Measurements from ENCODE around the gene ANKRD29. TPM values are rescaled to one million over a fixed set of nuclear protein-coding genes. Genes with fewer than 3 reads are reported as not detected.

ANKRD29 gene
- polyA plus RNA-seq (2013, experiment 1 of 2), result 1.3 TPM
- 1.5 TPM for polyA plus RNA-seq (2013, experiment 2 of 2)

- H2BK120ac ChIP-seq (ENCODE audit: low read depth, low read length), result no peak within 1 kb of the TSS
- H3K23ac ChIP-seq (ENCODE audit: low read length), result peak within 1 kb of the TSS; percentile 81
- peak within 1 kb of the TSS; percentile 2 for H3K4me3 ChIP-seq (ENCODE audit: low read length)
- H2BK5ac ChIP-seq (ENCODE audit: low read length), result no peak within 1 kb of the TSS
- peak within 1 kb of the TSS; percentile 63 for H3K9ac ChIP-seq (ENCODE audit: low read length)
- H3K56ac ChIP-seq (ENCODE audit: low read length), result peak within 1 kb of the TSS; percentile 78
- peak; percentile 43 for DNase-seq
- no peak within 1 kb of the TSS for H3K4ac ChIP-seq (ENCODE audit: low read depth, low read length)
- H3K79me2 ChIP-seq (ENCODE audit: control insufficient read depth, insufficient read depth, low read length), result no peaks in the 10 kb centered on the region
- no peak within 1 kb of the TSS for H4K8ac ChIP-seq (ENCODE audit: low read depth, low read length)
- H3K4me2 ChIP-seq (ENCODE audit: low read length), result peak within 1 kb of the TSS; percentile 51
- H3K36me3 ChIP-seq (ENCODE audit: control insufficient read depth, insufficient read depth, low read length), result no peaks in the 10 kb centered on the region
- peaks cover 6% of the 10 kb centered on the region for H3K27me3 ChIP-seq (ENCODE audit: insufficient read depth, low read length, poor library complexity)
- no peak within 1 kb of the TSS for H3K27ac ChIP-seq (ENCODE audit: low read depth, low read length)
- H3K18ac ChIP-seq (ENCODE audit: low read length), result no peak within 1 kb of the TSS
- H4K5ac ChIP-seq (ENCODE audit: low read length), result no peak within 1 kb of the TSS
- H3K79me1 ChIP-seq (ENCODE audit: low read length), result no peaks in the 10 kb centered on the region
- H2BK15ac ChIP-seq (replicated peaks; ENCODE audit: low read depth), result no peak within 1 kb of the TSS
- no peaks in the 10 kb centered on the region for H3K4me1 ChIP-seq (ENCODE audit: control insufficient read depth, low read depth, low read length)
- no CpG with 5 or more reads among the region's 86 CpGs for WGBS (ENCODE audit: extremely low coverage, insufficient coverage, low lambda C conversion rate)
- H2AK5ac ChIP-seq (ENCODE audit: low read length), result no peak within 1 kb of the TSS
These were observed at the start of gene ANKRD29 for GRCh38 chr18:23662309-23663263. Gene ANKRD29, minus strand, starts transcription at chr18:23662911. Its CDS starts 181 bp downstream, at chr18:23662730.

DNA sequence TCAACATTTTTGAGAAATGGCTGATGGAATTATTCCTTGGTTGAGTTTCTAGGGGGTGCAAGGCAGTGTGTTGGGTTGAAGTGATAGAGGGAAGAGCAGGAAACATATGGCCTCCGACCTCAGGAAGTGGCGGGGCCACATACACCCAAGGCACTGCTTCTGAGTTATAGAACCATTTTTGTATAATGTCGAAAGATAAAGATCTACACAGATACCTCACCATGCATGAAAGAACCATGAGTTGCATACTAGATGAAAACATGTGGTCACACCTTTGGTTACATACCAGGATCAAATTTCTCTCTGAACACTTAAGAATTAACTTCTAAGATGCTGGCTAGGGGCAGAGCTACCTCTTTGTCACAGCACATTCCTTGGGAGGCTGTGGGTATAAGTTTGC lies 49.7 kb upstream of the ANKRD29 start:
- no CpG with 5 or more reads among the region's 3 CpGs for WGBS (ENCODE audit: extremely low coverage, insufficient coverage, low lambda C conversion rate)
- DNase-seq, result no peak
- Histone ChIP-seq H3K9ac (ENCODE audit: low read length) (no peak overlapping the region), H3K27me3 (ENCODE audit: insufficient read depth, low read length, poor library complexity) (no peaks in the 10 kb centered on the region), H2BK5ac (ENCODE audit: low read length) (no peak overlapping the region), H3K4me1 (ENCODE audit: control insufficient read depth, low read depth, low read length) (no peaks in the 10 kb centered on the region), H2AK5ac (ENCODE audit: low read length) (no peak overlapping the region), H3K79me2 (ENCODE audit: control insufficient read depth, insufficient read depth, low read length) (no peaks in the 10 kb centered on the region), H3K79me1 (ENCODE audit: low read length) (no peaks in the 10 kb centered on the region), H3K18ac (ENCODE audit: low read length) (no peak overlapping the region), H2BK15ac (replicated peaks; ENCODE audit: low read depth) (no peak overlapping the region), H4K8ac (ENCODE audit: low read depth, low read length) (no peak overlapping the region), H3K36me3 (ENCODE audit: control insufficient read depth, insufficient read depth, low read length) (no peaks in the 10 kb centered on the region), H3K27ac (ENCODE audit: low read depth, low read length) (no peak overlapping the region), H3K4me3 (ENCODE audit: low read length) (no peak overlapping the region), H3K56ac (ENCODE audit: low read length) (no peak overlapping the region), H4K5ac (ENCODE audit: low read length) (no peak overlapping the region), H3K23ac (ENCODE audit: low read length) (no peak overlapping the region), H2BK120ac (ENCODE audit: low read depth, low read length) (no peak overlapping the region), H3K4ac (ENCODE audit: low read depth, low read length) (no peak overlapping the region), H3K4me2 (ENCODE audit: low read length) (no peak overlapping the region)

DNA sequence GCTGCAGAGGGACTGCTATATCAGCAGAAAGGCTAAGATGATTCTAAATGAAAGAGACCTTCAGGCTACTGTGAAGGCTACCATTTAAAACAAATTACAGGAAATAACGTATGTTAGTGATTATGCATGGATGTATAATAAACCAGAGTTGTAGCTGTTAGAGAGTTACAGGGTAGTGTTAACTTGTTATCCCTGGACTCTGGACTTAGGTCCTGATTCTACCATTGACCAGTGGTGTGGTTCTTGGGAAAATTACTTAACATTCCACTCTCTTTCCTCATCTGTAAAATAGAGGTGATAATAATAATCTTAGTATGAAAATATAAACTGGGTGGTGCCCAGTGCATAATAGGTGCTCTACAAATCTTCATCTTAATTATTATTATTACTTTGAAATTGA lies 48.7 kb upstream of the ANKRD29 start:
- H3K23ac ChIP-seq (ENCODE audit: low read length), result no peak overlapping the region
- H3K79me2 ChIP-seq (ENCODE audit: control insufficient read depth, insufficient read depth, low read length), result no peaks in the 10 kb centered on the region
- no peaks in the 10 kb centered on the region for H3K4me1 ChIP-seq (ENCODE audit: control insufficient read depth, low read depth, low read length)
- no peaks in the 10 kb centered on the region for H3K79me1 ChIP-seq (ENCODE audit: low read length)
- no peak for DNase-seq
- H3K18ac ChIP-seq (ENCODE audit: low read length), result no peak overlapping the region
- no peak overlapping the region for H3K56ac ChIP-seq (ENCODE audit: low read length)
- H2BK120ac ChIP-seq (ENCODE audit: low read depth, low read length), result no peak overlapping the region
- no CpG with 5 or more reads among the region's 1 CpG for WGBS (ENCODE audit: extremely low coverage, insufficient coverage, low lambda C conversion rate)
- no peak overlapping the region for H4K8ac ChIP-seq (ENCODE audit: low read depth, low read length)
- H3K4ac ChIP-seq (ENCODE audit: low read depth, low read length), result no peak overlapping the region
- no peak overlapping the region for H2AK5ac ChIP-seq (ENCODE audit: low read length)
- H2BK5ac ChIP-seq (ENCODE audit: low read length), result no peak overlapping the region
- no peak overlapping the region for H3K4me2 ChIP-seq (ENCODE audit: low read length)
- H3K9ac ChIP-seq (ENCODE audit: low read length), result no peak overlapping the region
- H2BK15ac ChIP-seq (replicated peaks; ENCODE audit: low read depth), result no peak overlapping the region
- H3K4me3 ChIP-seq (ENCODE audit: low read length), result no peak overlapping the region
- no peaks in the 10 kb centered on the region for H3K27me3 ChIP-seq (ENCODE audit: insufficient read depth, low read length, poor library complexity)
- H3K27ac ChIP-seq (ENCODE audit: low read depth, low read length), result no peak overlapping the region
- H3K36me3 ChIP-seq (ENCODE audit: control insufficient read depth, insufficient read depth, low read length), result no peaks in the 10 kb centered on the region
- no peak overlapping the region for H4K5ac ChIP-seq (ENCODE audit: low read length)

DNA sequence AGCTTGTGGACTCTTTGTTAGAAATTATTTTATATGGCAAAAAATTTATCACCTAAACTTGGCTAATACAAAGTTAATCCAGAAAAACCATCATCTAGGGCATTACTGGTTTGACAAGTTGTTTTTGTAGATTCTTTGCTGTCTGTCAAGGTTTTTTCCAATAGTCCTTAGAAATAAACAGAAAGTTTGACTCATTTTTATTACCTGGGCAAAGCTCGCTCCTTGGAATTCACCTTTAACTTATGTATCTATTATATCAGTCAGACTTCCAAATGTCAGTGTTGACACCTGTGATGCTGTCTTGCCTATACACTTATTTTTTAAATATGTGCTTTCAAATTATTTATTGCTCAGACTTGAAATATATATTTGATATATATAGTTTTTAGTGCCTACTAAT lies 48.2 kb upstream of the ANKRD29 start:
- no peak for DNase-seq
- no peak overlapping the region for H3K9ac ChIP-seq (ENCODE audit: low read length)
- no peaks in the 10 kb centered on the region for H3K27me3 ChIP-seq (ENCODE audit: insufficient read depth, low read length, poor library complexity)
- no peak overlapping the region for H3K23ac ChIP-seq (ENCODE audit: low read length)
- WGBS (ENCODE audit: extremely low coverage, insufficient coverage, low lambda C conversion rate), result no CpG with 5 or more reads among the region's 1 CpG
- H2BK120ac ChIP-seq (ENCODE audit: low read depth, low read length), result no peak overlapping the region
- no peak overlapping the region for H3K4me3 ChIP-seq (ENCODE audit: low read length)
- H3K56ac ChIP-seq (ENCODE audit: low read length), result no peak overlapping the region
- H3K79me2 ChIP-seq (ENCODE audit: control insufficient read depth, insufficient read depth, low read length), result no peaks in the 10 kb centered on the region
- H3K4ac ChIP-seq (ENCODE audit: low read depth, low read length), result no peak overlapping the region
- H2AK5ac ChIP-seq (ENCODE audit: low read length), result no peak overlapping the region
- no peaks in the 10 kb centered on the region for H3K36me3 ChIP-seq (ENCODE audit: control insufficient read depth, insufficient read depth, low read length)
- H3K4me2 ChIP-seq (ENCODE audit: low read length), result no peak overlapping the region
- no peak overlapping the region for H2BK5ac ChIP-seq (ENCODE audit: low read length)
- H4K8ac ChIP-seq (ENCODE audit: low read depth, low read length), result no peak overlapping the region
- H3K79me1 ChIP-seq (ENCODE audit: low read length), result no peaks in the 10 kb centered on the region
- no peak overlapping the region for H3K18ac ChIP-seq (ENCODE audit: low read length)
- no peak overlapping the region for H3K27ac ChIP-seq (ENCODE audit: low read depth, low read length)
- no peak overlapping the region for H4K5ac ChIP-seq (ENCODE audit: low read length)
- H2BK15ac ChIP-seq (replicated peaks; ENCODE audit: low read depth), result no peak overlapping the region
- H3K4me1 ChIP-seq (ENCODE audit: control insufficient read depth, low read depth, low read length), result no peaks in the 10 kb centered on the region

DNA sequence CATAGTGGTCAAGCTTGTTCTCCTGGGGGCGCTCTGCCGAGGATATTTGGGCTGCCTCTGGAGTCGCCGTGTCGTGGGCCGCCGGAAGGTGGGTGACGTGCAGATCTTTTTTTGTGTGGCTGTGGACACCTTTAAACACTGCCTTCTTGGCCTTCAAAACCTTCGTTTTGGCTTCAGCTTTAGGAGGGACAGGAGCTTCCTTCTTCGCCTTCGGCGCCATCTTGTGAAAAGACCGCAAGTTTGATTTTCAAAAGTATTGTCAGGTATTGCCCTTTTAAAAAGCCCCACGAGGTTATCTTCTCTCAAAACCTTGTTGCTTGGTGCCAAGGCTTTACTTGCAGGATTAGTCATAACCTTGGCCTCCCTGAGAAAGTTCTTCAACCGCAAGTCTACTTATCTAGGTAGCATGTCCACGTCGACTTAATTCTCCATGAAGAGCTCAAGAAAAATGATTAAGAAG lies 47.4 kb upstream of the ANKRD29 start:
- Histone ChIP-seq H2AK5ac (ENCODE audit: low read length) (no peak overlapping the region), H2BK120ac (ENCODE audit: low read depth, low read length) (no peak overlapping the region), H3K79me1 (ENCODE audit: low read length) (no peaks in the 10 kb centered on the region), H2BK5ac (ENCODE audit: low read length) (no peak overlapping the region), H3K4me2 (ENCODE audit: low read length) (no peak overlapping the region), H3K27me3 (ENCODE audit: insufficient read depth, low read length, poor library complexity) (no peaks in the 10 kb centered on the region), H2BK15ac (replicated peaks; ENCODE audit: low read depth) (no peak overlapping the region), H3K4me3 (ENCODE audit: low read length) (no peak overlapping the region), H3K9ac (ENCODE audit: low read length) (no peak overlapping the region), H4K8ac (ENCODE audit: low read depth, low read length) (no peak overlapping the region), H3K56ac (ENCODE audit: low read length) (no peak overlapping the region), H4K5ac (ENCODE audit: low read length) (no peak overlapping the region), H3K4me1 (ENCODE audit: control insufficient read depth, low read depth, low read length) (no peaks in the 10 kb centered on the region), H3K4ac (ENCODE audit: low read depth, low read length) (peak overlapping the region; percentile 42), H3K18ac (ENCODE audit: low read length) (no peak overlapping the region), H3K36me3 (ENCODE audit: control insufficient read depth, insufficient read depth, low read length) (no peaks in the 10 kb centered on the region), H3K79me2 (ENCODE audit: control insufficient read depth, insufficient read depth, low read length) (no peaks in the 10 kb centered on the region), H3K27ac (ENCODE audit: low read depth, low read length) (no peak overlapping the region), H3K23ac (ENCODE audit: low read length) (no peak overlapping the region)
- DNase-seq, result peak; percentile 47
- WGBS (ENCODE audit: extremely low coverage, insufficient coverage, low lambda C conversion rate), result no CpG with 5 or more reads among the region's 17 CpGs

All from mesendoderm (in vitro differentiated cells).